GM12878 (cell line): ENCODE data around the gene VANGL2. TPM values are rescaled to one million over a fixed set of nuclear protein-coding genes. Genes with fewer than 3 reads are reported as not detected.

Experiments
- ATAC-seq: fragments of 200-7000 bp; cut with Tn5 transposase; 3 replicates; pipeline ENCODE4 v1.9.1; 2020; ENCODE audit warnings: mild to moderate bottlenecking, moderate library complexity
- BruUV-seq: library from RNA; stranded (reverse); fragments of 400-500 nt; replicated peaks from 2 replicates; lab custom pipeline; 2021; lab: Mats Ljungman, UMichigan
- CTCF ChIA-PET: fragments of 300-600 bp; sonication (Branson Sonifier 250); formaldehyde crosslinking; extraction: SDS; loops from one replicate; lab custom pipeline; 2021; ENCODE audit warnings: inconsistent platforms; lab: Yijun Ruan, JAX
- POLR2A ChIA-PET: fragments of 350-600 bp; formaldehyde crosslinking; extraction: SDS; loops from one replicate; lab custom pipeline; 2021; ENCODE audit warnings: inconsistent platforms; lab: Charles Lee
- RAD21 ChIA-PET: fragments of 300-600 bp; sonication (Branson Sonifier 250); formaldehyde crosslinking; loops from one replicate; lab custom pipeline; 2023; ENCODE audit warnings: antibody characterized with exemption; ENCODE audit not compliant: unreplicated experiment; lab: Charles Lee
- SMC1A ChIA-PET: fragments of 300-600 bp; sonication (Branson Sonifier 250); formaldehyde crosslinking; loops from one replicate; lab custom pipeline; 2023; ENCODE audit not compliant: unreplicated experiment, uncharacterized antibody; lab: Charles Lee
- DNase-seq: peaks from one replicate; pipeline ENCODE4 v3.0.0-alpha.2; 2011; ENCODE audit warnings: low read depth, low spot score
- FAIRE-seq: peaks from 3 replicates; lab custom pipeline; 2011; peaks lifted over from hg19 to GRCh38; lab: Jason Lieb, UNC
- H2AFZ ChIP-seq: 2 replicates; pipeline ENCODE4 v1.6.0; 2011; ENCODE audit warnings: low read depth, low read length, control low read depth; ENCODE audit not compliant: control insufficient read depth
- H3K27ac ChIP-seq: 2 replicates; pipeline ENCODE4 v1.5.1; 2011; ENCODE audit warnings: control low read depth; ENCODE audit not compliant: control insufficient read depth, insufficient read depth
- H3K27me3 ChIP-seq, 2 experiments: replicated peaks in 1 of 2; 2 replicates each; pipeline versions ENCODE4 v1.6.0 to v1.6.1; 2011; ENCODE audit warnings: low read length in 1 of 2; ENCODE audit not compliant: control insufficient read depth in 2 of 2, insufficient read depth in 2 of 2
- H3K36me3 ChIP-seq, 2 experiments: 2 replicates each; pipeline ENCODE4 v1.5.1; 2011; ENCODE audit warnings: low read length in 1 of 2; ENCODE audit not compliant: control insufficient read depth in 2 of 2, insufficient read depth in 2 of 2
- H3K4me1 ChIP-seq: 2 replicates; pipeline ENCODE4 v1.6.1; 2011; ENCODE audit warnings: mild to moderate bottlenecking, low read length, moderate library complexity, mixed read lengths; ENCODE audit not compliant: control insufficient read depth, insufficient read depth
- H3K4me2 ChIP-seq: 2 replicates; pipeline ENCODE4 v1.6.0; 2011; ENCODE audit warnings: control low read depth; ENCODE audit not compliant: control insufficient read depth, insufficient read depth
- H3K4me3 ChIP-seq: fragments of 200-600 bp; sonication (generic); 2 replicates; pipeline ENCODE4 v1.5.1; 2016
- H3K79me2 ChIP-seq: 2 replicates; pipeline ENCODE4 v1.6.0; 2011; ENCODE audit warnings: low read length; ENCODE audit not compliant: control insufficient read depth, insufficient read depth
- H3K9ac ChIP-seq: 2 replicates; pipeline ENCODE4 v1.8.0; 2011; ENCODE audit warnings: low read length, control low read depth, mixed read lengths; ENCODE audit not compliant: control insufficient read depth, insufficient read depth
- H3K9me3 ChIP-seq: replicated peaks from 3 replicates; pipeline ENCODE4 v1.5.1; 2011; ENCODE audit warnings: mild to moderate bottlenecking, low read length; ENCODE audit not compliant: control insufficient read depth, insufficient read depth
- H4K20me1 ChIP-seq: 2 replicates; pipeline ENCODE4 v1.6.0; 2011; ENCODE audit not compliant: control insufficient read depth, insufficient read depth
- ATF7 ChIP-seq: fragments of 450-650 bp; IDR thresholded peaks from 2 replicates; pipeline ENCODE4 v1.6.1; 2016; ENCODE audit warnings: low read depth, mild to moderate bottlenecking
- IRF4 ChIP-seq: IDR thresholded peaks from 2 replicates; pipeline ENCODE4 v1.6.1; 2011; ENCODE audit warnings: low read depth, low read length
- MTA2 ChIP-seq: fragments of 450-650 bp; IDR thresholded peaks from 2 replicates; pipeline ENCODE4 v1.6.1; 2016; ENCODE audit warnings: low read depth, mild to moderate bottlenecking, moderate library complexity
- NFIC ChIP-seq: IDR thresholded peaks from 2 replicates; pipeline ENCODE4 v1.6.1; 2012; ENCODE audit warnings: low read depth, mild to moderate bottlenecking, inconsistent platforms, low read length, moderate library complexity
- RUNX3 ChIP-seq: IDR thresholded peaks from 2 replicates; pipeline ENCODE4 v1.6.1; 2012; ENCODE audit warnings: low read length, inconsistent platforms
- SMAD1 ChIP-seq: fragments of 450-650 bp; IDR thresholded peaks from 2 replicates; pipeline ENCODE4 v1.6.1; 2018; ENCODE audit warnings: mild to moderate bottlenecking, low read depth; ENCODE audit not compliant: partially characterized antibody
- WGBS: methylation state at CpG from one replicate; pipeline ENCODE4 v1.1.6; 2016; ENCODE audit warnings: low lambda C conversion rate; ENCODE audit not compliant: insufficient replicate concordance, insufficient coverage; ENCODE audit errors: missing lambda C conversion rate; 5-methylcytosine and 5-hydroxymethylcytosine counted together
- in situ Hi-C: fragments of 300-500 bp; cut with MboI; formaldehyde crosslinking; loops from 9 replicates; pipeline ENCODE4 v1.14.3; 2018; ENCODE audit warnings: mixed read lengths
- intact Hi-C: fragments of 100-400 bp; cut with micrococcal nuclease; formaldehyde crosslinking; loops from one replicate; pipeline ENCODE4 v1.14.2; 2022; ENCODE audit not compliant: unreplicated experiment
- polyA plus RNA-seq, 11 experiments: library from polyadenylated mRNA; depleted of rRNA in 4 of 11; unstranded in 6 of 11; stranded (reverse) in 5 of 11; fragments of >200 nt; fragmentation: Nextera tagmentation in 4 of 11; fragmentation: Illumina TruSeq in 1 of 11; extraction: Ambion mirVana in 4 of 11; extraction: Trizol in 1 of 11; gene quantifications; 1 replicate in 1 of 11; 2 replicates in 10 of 11; pipeline versions ENCODE4 v1.2.1 to v1.2.3, GENCODE V29; 2011 to 2016; ENCODE audit warnings: inconsistent platforms in 2 of 11, missing spikeins in 2 of 11, low read depth in 1 of 11
- total RNA-seq, 4 experiments: library from RNA; depleted of rRNA in 3 of 4; stranded (reverse); fragments of >200 nt in 3 of 4; fragmentation: Illumina TruSeq in 1 of 4; extraction: Trizol in 1 of 4; gene quantifications; 2 replicates each; pipeline versions ENCODE4 v1.2.1 to v1.2.3, GENCODE V29; 2013 to 2021

Gene VANGL2
- total and polyA plus RNA-seq, 10 of the 15 experiments (the other 5 are each of a cell fraction or from before 2014, with no cell fraction given) = 0.10 to 5.0 (median 0.27) TPM

- peak; percentile 10 for ATAC-seq
- intact Hi-C loops = loop anchor here (5.0 kb wide), 1 partner anchor 41 kb away; no protein-coding TSS in a partner anchor
- CTCF ChIA-PET = interaction anchor here (0.7 to 6.1 kb wide), 6 partner anchors 20 to 176 kb away, joined by 3 to 204 read pairs (median 5); partner anchors contain the start of gene SLAMF6
- Histone ChIP-seq H3K4me1 (peaks cover 52% of the 10 kb centered on the region), H3K27me3 (no peaks in the 10 kb centered on the region), H3K79me2 (no peaks in the 10 kb centered on the region), H3K4me2 (peak overlapping the region; percentile 75; the same call in 1 of the 2 replicates), H4K20me1 (no peaks in the 10 kb centered on the region)
- no TSS peak for BruUV-seq
- SMC1A ChIA-PET = interaction anchor here (1.0 to 6.1 kb wide), 23 partner anchors 11 to 280 kb away, joined by 3 to 172 read pairs (median 7); partner anchors contain the start of genes CD48, CD84, SLAMF1 and SLAMF6
- peak; percentile 47 for TF ChIP-seq SMAD1
- TF ChIP-seq IRF4 = peak; percentile 22; the same call in 1 of the 2 replicates
- peak; percentile 62; the same call in 1 of the 2 replicates for TF ChIP-seq NFIC
- no peak for TF ChIP-seq MTA2
- peak; percentile 86 for TF ChIP-seq RUNX3
- peak; percentile 39; the same call in 1 of the 2 replicates for TF ChIP-seq ATF7
- TF ChIP-seq, all 136 proteins: peak for 5
- H3K27ac ChIP-seq = peak overlapping the region; percentile 100
- no peak for FAIRE-seq
- POLR2A ChIA-PET = interaction anchor here (0.7 to 5.3 kb wide), 14 partner anchors 20 to 277 kb away, joined by 3 to 61 read pairs (median 6); partner anchors contain the start of gene CD84
- RAD21 ChIA-PET = interaction anchor here (0.5 to 6.1 kb wide), 20 partner anchors 12 to 276 kb away, joined by 3 to 156 read pairs (median 12); partner anchors contain the start of genes CD84, SLAMF1 and SLAMF6
- in situ Hi-C loops = loop anchor here (5.0 kb wide), 1 partner anchor 116 kb away; no protein-coding TSS in a partner anchor
- no peaks in the 10 kb centered on the region for H3K36me3 ChIP-seq
- WGBS = 16% methylated on average over 2 of the region's 2 CpGs
- H3K4me3 ChIP-seq = no peak overlapping the region
- DNase-seq = no peak
- no peak overlapping the region for H2AFZ ChIP-seq
- H3K9ac ChIP-seq = no peak overlapping the region
- H3K9me3 ChIP-seq = peaks cover 14% of the 10 kb centered on the region; the same call in 2 of the 3 replicates
Observed at GRCh38 chr1:160431571-160431970, 31.2 kb downstream of the VANGL2 start.
